ENCODE measurements around the gene SLC26A8.
"Not testable (repeated sequence)": the region's sequence is repeated elsewhere in the genome, so short reads cannot be mapped to it uniquely, and the experiment has no call there.

The SLC26A8 gene

DNA sequence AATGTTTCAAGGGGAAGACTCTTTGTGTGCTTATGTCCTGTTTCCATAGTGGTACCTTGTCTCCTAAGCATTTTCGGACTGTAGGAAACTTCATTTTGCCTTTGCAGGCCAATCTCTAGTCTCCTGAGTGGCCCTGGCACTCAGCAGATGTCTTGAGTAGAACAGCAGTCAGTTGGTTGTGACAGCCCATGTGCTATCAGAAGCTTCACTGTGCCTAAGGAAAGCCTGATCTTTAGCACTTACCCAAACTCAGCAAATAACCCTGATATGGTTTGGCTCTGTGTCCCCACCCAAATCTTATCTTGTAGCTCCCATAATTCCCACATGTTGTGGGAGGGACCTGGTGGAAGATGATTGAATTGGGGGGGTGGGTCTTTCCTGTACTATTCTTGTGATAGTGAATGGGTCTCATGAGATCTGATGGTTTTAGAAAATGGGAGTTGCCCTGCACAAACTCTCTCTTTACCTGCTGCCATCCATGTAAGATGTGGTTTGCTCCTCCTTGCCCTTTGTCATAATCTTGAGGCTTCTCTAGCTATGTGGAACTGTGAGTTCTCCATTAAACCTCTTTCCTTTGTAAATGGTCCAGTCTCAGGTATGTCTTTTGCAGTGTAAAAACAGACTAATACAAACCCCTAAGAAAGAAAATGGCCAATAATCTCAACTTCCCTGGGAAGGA lies 87.6 kb downstream of the SLC26A8 start:
- no peak for DNase-seq

DNA sequence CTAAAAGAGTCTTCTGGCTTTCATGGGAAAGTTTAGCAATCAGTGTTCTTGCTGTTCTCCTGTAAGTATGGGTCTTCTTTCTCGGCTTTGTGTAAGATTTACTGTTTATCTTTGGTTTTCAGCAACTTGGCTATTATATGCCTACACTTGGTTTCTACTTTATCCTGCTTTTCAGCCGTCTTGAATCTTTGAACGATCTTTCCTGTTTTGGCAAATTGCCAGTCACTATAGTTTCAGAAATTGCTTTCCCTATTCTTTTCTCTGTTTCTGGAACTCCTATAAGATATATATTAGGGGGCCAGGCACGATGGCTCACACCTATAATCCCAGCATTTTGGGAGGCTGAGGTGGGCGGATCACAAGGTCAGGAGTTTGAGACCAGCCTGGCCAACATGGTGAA lies 89.0 kb downstream of the SLC26A8 start:
- no peak for DNase-seq

DNA sequence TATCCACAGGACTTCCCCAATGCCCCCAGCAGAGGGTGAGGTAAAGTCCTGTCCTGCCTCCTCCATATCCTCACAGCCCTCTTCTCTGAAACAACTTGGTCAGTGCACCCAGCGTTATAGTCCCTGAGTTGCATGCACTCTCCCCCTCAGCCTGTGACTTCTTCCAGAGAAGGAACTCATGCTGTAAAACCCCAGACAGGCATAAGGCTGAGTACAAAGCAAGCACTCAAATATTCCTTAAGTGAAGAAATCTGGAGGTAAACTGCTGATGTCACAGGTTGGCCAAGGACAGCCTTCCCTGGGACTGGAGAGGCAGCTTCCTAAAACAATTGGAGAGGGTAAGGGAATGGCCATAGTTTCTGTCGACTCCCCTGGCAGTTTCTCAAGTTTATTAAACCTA lies 90.6 kb downstream of the SLC26A8 start:
- DNase-seq: no peak

DNA sequence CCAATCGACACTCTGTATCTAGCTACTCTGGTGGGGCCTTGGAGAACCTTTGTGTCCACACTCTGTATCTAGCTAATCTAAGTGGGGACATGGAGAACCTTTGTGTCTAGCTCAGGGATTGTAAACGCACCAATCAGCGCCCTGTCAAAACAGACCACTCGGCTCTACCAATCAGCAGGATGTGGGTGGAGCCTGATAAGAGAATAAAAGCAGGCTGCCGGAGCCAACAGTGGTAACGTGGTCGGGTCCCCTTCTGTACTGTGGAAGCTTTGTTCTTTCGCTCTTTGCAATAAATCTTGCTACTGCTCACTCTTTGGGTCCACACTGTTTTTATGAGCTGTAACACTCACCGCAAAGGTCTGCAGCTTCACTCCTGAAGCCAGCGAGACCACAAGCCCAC lies 92.6 kb downstream of the SLC26A8 start:
- not testable (repeated sequence) for DNase-seq

- no peak for DNase-seq
Observed at GRCh38 chr6:35931120-35931561, 93.3 kb downstream of the SLC26A8 start.

- no peak for DNase-seq
Observed at GRCh38 chr6:35929601-35930000, 94.8 kb downstream of the SLC26A8 start.

DNA sequence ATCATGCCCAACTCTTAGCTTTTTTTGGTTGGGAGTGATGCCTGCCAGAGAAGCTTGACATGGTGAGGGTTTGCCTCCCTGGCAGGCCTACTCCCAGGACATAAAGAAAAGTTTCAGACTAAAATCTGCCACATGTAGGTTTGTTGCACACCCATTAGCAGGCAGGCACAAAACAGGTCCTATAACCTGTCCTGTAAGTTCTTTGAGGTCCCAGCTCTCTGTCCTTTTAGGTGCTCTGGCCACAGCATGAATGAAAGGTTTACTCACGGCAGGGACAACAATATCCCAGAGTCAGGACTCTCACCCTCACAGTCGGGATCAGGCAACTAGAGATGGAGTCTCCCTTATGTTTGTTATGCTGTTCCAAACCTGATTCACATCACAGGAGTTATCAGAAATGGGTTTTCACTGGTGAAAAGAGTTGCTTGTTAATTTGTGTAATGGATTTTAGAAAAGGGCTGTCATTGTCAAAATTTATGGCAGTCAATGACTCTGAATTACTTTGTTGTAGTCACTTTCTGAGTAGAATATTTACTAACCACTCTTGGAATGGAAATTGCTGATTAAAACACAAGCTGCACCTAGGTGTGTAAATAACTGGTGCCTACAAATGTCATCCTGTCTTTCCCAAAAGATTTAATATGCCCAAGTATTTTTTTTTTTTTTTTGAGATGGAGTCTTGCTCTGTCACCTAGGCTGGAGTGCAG lies 97.8 kb downstream of the SLC26A8 start:
- no peak for DNase-seq

GRCh38 chr6:35925961-35926360 lies 98.5 kb downstream of the SLC26A8 start:
- no peak for DNase-seq

- no peak for DNase-seq
Observed at GRCh38 chr6:35924146-35924545, 100.3 kb downstream of the SLC26A8 start.

DNA sequence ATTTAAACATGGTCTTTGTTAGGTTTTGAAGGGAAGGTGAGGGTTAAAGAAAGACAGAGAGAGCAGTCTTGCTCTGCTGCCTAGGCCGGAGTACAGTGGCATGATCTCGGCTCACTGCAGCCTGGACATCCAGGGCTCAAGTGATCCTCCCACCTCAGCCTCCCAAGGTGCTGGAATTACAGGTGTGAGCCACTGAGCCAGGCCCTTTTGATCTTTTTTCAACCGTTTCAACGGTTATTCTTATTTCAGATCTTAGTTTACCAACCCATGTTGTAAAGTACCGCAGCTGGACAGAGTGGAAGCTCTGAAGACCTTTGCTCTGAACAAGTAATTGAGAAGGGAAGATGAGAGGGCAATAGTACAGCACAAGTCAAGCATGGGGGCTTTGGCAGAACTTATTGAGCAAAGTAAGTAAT lies 102.3 kb downstream of the SLC26A8 start:
- DNase-seq: no peak

DNA sequence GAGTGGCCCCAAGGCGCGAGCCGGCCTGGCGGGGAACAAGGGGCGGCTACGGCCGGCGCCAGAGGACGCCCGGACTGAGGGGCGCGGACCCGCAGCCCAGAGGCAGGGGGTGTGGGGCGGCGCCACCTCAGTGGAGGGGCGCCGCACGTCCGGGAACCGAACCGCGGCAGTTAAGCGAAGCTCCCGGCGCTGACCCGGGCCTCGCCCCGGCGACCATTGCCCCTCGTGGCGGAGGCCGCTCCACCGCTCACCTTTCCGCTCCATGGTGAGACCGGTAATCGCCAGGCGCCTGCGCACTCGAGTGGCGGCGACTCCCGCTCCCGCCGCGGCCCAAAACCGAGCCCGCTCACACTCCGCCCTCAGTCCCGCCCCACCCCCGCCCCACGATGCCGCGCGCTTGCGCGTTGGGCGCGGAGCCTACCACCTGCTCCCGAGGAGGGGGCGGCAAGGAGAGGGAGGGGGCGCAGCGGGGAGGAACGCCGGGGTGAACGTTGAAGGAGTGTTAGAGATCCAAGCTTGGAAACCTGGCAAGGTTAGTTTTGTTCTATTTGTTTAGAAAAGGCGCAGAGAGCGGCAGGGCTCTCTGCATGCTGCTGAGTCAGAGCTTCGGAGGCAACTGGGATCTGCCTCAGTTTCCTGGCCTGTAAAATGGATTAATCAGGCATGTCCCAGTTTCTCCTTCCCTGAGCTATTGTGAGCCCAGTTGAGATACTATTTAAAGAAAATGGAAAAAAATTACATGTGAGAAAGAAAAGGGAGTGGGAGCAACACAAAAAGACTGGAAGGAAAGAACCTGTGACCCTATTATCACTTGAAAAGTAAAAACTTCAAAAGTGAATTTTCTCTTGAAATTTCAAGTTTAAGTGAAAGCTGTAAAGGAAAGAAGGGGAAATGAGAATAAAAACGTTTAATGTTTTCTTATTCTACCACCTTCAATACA lies 103.4 kb downstream of the SLC26A8 start, which contains the start of gene SRPK1:
Gene SRPK1, minus strand, starts transcription at position 306 of the 940 bp plus-strand sequence. Its CDS starts 42 bp downstream, at position 264.
- peak; percentile 88 to 90 for DNase-seq

GRCh38 chr6:35919827-35920751 lies 104.4 kb downstream of the SLC26A8 start:
- DNase-seq: peak; percentile 56 to 64

GRCh38 chr6:35919085-35919826 lies 105.2 kb downstream of the SLC26A8 start:
- DNase-seq: peak in 1 of 2 donors; percentile 40

- DNase-seq: not testable (repeated sequence)
Observed at GRCh38 chr6:35916893-35917292, 107.5 kb downstream of the SLC26A8 start.

DNA sequence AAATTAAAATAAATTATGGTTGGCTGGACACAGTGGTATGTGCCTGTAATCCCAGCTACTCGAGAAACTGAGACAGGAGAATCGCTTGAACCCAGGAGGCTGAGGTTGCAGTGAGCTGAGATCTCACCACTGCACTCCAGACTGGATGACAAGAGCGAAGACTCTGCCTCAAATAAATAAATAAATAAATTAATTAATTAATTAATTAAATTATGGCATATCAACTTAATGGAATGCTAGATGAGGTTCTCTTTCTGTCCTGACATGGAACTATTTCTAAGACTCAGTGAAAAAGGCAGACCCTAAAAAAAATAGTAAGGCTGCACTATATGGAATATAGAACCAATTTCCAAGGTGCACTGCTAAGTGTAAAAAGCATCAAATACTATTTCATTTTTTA lies 108.4 kb downstream of the SLC26A8 start:
- DNase-seq: no peak

- no peak for DNase-seq
Observed at GRCh38 chr6:35914536-35914935, 109.9 kb downstream of the SLC26A8 start.

DNA sequence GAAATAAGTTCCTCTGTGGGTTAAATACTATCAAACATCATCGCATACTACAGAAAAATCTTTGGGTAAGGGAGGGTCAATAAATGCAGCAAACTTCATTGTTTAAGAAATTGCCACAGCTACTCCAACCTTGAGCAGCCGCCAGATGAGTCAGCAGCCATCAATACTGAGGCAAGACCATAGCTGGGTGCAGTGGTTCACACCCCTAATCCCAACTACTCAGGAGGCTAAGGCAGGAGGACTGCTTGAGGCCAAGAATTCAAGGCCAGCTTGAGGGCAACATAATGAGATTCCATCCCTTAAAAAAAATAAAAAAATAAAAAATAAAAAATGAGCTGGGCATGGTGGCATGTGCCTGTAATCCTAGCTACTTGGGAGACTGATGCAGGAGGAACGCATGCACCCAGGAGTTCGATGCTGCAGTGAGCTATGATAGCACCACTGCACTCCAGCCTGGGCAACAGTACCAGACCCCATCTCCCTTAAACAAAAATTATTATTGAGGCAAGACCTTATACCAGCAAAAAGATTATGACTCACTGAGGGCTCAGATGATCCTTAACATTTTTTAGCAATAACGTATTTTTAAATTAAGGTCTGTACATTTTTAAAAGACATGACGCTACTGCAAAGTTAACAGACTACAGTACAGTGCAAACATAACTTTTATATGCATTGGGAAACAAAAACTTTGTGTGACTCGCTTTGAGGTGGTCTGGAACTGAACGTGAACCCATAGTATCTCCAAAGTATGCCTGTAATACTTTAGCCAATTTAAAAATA lies 112.4 kb downstream of the SLC26A8 start:
- DNase-seq: no peak

DNA sequence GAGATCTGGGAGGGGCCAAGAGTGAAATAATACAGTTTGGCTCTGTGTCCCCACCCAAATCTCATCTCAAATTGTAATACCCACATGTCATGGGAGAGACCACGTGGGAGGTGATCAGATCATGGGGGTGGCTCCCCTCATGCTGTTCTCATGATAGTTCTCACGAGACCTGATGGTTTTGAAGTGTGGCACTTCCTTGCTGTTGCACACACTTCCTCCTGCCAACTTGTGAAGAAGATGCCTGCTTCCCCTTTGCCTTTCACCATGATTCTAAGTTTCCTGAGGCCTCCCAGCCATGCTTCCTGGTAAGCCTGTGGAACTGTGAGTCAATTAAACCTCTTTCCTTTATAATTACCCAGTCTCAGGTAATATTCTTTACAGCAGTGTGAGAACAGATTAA lies 114.9 kb downstream of the SLC26A8 start:
- DNase-seq: not testable (repeated sequence)

DNA sequence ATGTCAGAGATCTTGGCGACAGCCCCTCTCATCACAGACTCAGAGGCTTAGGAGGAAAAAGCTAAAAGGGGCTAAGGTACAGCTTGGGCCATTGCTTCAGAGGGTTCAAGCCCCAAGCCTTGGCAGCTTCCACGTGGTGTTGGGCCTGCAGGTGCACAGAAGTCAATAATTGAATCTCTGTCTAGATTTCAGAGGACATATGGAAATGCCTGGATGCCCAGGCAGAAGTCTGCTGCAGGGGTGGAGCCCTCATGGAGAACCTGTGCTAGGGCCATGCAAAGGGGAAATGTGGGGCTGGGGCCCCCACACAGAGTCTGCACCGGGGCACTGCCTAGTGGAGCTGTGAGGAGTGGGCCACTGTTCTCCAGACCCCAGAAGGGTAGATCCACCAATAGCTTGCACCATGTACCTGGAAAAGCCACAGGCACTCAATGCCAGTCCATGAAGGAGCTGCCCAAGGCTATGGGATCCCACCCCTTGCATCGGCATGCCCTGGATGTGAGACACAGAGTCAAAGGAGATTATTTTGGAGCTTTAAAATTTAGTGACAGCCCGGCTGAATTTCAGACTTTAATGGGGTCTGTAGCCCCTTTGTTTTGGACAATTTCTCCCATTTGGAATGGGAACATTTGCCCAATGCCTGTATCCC lies 115.6 kb downstream of the SLC26A8 start:
- DNase-seq: not testable (repeated sequence)

- no peak for DNase-seq
Observed at GRCh38 chr6:35907750-35908149, 116.7 kb downstream of the SLC26A8 start.

Measured in CD4-positive, alpha-beta T cell treated with Interleukin-4 for 1 hour (primary cell).